Fibroblast of skin of right biceps (primary cell): ENCODE measurements around the gene AGBL1.

ENCODE experiments used
- DNase-seq: peaks from one replicate; pipeline ENCODE4 v3.0.0-alpha.2; 2013

AGBL1 gene

DNA sequence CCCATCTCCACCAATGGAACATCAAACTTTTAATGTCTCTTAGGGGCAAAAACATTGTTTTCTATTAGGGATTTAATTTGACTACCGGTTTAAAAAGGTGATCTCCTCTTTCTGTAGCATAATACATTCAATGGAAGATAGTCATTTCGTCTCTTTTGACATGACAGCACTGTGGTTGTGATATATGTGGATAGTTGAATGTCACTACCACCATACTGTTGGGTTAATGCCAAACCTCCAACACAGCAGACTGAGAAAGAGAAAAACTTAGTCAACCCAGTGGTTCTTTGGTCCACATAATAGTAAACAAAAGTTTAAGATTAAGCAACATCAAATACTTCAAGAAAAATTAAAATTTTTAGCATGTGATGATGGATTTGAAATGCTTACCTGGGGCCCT is 530.4 kb downstream of the AGBL1 start:
- no peak for DNase-seq

DNA sequence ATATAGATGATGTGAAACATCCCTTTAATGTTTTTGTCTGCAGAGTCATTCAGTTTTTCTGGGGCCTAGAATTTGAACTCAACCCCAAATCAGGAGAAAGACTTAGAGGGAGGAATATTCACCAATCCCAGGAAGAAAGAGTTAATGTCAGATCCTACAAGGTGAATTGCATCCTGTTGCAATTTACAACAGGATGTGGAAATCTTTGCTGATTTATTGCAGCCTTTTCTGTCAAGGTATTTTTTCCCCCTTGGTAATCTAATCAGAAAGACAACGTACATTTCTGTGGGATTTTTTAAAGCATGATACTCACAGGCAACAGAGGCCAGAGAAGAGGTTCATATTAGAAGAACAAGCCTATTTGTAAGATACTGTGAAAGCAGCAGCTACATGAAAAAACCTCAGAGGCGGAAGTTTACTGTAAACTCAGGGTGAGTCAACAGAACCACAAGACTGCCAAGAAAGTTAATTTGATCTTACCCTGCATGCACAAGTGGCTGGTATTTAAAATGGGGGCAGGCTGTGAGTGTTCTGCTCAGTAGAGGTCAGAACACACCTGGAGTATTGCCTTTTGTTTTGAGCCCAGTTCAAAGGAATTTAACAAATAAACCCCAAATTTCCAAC is 531.9 kb downstream of the AGBL1 start:
- peak; percentile 31 for DNase-seq

DNA sequence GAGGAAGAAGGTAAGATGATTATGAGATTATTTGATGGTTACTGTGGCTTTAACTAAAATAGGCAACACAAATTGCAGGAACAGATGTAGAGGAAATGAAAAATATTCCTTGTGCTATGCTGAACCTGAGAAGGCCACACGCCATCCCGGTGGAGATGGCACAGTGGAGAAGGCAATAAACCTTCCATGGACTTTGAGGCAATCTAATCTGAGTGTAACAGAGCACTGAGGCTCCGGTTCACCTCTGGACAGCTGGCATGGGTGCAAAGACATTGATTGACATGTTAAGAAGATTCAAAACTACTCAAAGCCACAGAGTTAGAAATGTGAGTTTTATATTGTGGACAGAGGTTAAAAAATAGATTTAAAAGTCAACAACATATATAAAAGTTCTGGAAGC is 535.7 kb downstream of the AGBL1 start:
- no peak for DNase-seq

DNA sequence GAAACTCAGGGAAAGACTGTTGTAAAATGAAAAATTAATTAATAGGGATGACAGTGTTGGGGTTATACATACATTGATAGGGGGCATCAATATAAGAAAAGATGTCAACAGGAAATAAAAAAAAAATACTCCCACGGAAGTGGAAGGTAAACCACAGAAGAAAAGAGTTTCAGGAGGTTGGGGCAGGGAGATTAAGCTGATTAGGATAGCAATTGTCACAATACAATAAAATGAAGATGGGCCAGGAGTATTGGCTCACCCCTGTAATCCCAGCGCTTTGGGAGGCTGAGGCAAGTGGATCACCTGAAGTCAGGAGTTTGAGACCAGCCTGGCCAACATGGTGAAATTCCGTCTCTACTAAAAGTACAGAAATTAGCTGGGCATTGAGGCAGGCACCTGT is 536.1 kb downstream of the AGBL1 start:
- DNase-seq = no peak

DNA sequence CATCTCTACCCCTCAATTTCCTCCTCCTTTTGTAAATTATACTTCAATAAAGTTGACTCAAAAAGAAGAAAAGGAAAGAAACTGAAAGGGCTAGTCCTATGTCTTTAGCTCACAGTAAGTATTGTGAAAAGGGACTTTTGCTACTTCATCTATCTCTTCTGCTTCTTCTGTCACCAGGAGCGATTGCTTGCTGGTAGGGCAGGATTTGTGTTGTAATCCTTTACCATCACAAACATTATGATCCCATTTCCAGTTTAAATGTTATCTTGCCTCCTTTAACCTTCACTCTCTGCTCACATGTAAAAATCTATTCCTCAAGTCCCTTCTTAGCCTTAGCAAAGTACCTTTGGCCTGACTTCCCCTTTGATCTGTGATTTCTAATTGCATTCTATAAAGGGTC is 537.1 kb downstream of the AGBL1 start:
- no peak for DNase-seq

DNA sequence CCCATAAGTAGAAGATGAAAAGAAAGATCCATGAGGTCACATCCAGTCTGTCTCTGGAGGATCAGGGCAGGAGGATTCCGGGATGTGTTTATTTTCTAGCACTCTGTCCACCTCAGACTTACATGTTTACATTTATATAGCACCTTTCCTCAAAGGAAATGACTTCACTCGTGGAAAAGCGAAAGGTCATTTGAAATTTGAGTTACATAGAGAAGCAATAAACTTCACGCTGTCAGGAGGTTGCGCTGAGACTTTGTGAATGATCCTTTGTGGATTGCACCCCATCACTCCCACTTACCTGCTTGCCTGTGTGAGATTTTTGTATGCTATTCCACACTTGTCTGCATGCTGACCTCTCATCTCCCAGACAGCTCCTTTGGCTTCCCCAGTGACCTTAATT is 540.5 kb downstream of the AGBL1 start:
- no peak for DNase-seq

DNA sequence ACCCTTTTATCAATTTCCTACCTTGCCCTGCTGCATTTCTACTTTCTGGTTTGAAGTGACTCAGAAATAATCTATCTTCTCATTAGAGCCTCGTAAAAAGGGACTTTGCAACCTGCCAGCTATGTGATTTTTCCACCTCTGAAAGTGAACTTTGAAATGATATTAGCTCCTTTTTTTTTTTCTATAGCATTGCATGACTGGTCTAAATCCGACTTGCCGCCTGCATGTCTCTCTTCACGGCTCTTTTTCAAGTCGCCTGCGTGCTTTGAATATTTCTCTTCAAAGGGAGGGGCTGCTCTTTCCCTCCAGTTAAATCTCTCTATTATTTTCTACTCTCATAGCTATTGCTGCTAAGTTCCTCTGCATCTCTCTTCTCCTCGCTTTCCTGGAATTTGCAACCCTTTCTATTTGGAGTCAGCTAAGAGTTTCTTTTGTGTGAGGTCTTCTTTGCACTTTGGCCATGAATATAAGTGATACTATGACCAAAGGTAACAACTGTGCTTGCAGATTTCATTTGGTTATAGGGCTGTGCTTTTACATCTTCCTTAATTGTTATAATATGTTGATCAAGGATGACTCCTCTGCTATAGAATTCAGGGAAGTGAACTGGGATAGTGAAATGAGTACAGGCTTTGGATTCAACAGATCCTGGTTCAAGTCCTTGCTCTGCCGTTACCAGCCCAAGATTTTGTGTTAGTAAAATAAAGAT is 541.1 kb downstream of the AGBL1 start:
- DNase-seq = peak; percentile 53

DNA sequence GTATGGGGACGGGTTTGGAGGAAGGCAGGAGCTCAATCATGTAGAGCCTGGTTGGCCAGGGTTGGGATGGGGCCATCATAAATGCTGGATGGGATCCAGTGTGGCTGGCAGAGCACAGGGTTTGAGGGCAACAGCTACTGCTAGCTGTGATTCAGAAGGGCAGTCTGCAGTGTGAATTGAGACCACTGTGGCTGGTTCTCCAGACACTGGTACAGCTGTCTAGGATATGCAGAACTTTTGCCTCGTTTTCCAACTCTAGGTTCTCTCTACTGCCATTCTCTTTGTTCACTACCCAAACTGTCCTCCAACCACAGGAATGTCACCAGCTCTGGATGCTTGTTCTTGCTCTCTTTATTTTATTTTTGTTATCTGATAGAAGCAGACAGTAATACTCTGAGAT is 543.6 kb downstream of the AGBL1 start:
- DNase-seq = peak; percentile 5

DNA sequence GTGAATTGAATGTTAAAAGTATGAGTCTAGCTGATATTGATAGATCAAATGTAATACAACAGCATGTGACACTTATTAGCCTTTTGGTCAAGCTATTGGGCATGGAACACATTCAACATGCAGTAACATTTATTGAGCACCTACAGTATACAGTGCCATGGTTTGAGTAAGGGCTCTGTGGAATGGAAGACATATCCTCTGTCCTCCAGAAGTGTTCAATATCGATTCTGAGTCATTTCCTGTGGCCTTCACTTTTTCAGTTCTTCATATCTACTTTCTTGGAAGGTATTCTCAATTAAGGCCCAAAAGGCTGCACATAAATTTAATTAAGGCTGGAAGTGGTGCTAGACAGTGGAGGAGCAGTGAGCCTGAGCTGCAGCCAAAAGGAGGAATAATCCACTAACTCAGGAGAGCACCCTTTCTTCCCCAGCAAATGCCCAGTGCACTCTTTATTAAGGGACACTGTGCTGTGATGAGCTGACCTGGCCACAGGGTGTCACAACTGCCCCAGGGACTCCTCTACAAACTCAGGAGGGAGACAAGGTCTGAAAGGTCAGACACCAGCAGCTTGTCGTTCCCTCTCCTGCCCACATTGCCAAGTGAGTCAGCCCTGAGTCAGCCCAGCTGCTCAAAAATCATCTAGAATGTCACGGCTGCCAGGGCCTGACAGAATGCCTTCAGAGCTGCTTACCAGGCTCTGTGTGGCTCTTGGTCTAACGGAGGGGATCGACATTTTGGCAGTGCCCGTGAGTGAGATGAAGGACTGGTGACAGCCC is 544.8 kb downstream of the AGBL1 start:
- DNase-seq = peak; percentile 91

DNA sequence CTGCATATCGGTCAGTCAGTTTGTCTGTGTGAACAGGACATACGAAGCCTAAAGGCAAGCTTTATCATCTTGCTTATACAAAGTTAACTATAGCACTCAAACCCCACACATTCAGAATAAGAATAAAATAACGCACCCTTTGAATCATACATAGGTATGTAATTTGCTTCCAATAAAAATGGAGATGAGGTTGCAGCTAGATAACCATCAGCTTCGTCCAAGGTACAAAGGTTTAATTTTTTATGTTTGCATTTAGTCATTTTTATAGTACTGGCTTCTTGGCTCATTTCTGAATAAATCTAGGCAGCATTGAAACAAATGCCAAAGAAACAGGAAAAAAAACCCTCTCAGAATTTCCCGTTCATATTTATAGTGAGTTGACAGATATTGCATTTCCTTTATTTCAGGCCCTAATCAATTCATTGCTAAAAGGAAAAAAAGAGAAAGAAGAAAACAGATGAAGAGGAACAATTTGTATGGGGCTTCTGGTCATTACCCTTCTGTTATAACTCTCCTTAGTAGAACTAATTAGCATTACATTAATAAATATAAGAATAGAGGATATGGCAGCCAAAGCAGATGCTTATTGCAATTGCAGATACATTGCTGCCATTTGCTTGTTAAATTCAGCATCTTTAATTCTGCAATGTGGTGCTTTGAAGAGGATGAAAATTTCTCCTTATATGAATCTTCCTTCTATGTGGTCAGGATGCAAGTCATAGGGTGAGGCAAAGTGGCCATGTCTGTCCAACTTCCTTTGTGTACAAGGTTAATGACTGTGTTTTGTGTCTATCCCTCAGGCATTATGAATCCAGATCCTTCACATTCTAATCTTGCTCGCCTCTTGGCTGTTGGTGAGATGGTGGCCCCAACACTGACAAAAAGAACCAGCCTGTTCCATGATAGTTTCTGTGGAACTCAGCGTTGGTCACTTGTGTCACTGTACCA is 550.0 kb downstream of the AGBL1 start:
- DNase-seq = no peak

DNA sequence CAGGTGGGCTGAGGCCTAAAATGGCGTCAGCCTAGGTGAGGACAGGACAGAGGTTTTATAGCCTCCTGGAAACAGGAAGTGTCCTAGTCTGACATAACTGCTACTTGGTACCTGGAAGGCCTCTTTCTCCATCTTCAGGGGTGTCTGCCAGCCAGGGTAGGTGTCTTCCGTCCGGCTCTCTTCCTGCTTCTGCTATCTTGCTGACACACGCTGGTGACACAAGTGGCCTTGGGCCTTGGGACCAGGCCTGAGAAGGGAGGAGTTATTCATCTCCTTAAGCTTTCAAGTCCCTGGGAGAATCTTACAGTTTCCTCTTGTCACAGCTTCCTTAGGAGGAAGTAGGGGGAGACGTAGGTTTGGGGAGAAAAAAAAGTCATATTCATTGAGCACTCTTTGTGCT is 551.3 kb downstream of the AGBL1 start:
- DNase-seq = no peak

DNA sequence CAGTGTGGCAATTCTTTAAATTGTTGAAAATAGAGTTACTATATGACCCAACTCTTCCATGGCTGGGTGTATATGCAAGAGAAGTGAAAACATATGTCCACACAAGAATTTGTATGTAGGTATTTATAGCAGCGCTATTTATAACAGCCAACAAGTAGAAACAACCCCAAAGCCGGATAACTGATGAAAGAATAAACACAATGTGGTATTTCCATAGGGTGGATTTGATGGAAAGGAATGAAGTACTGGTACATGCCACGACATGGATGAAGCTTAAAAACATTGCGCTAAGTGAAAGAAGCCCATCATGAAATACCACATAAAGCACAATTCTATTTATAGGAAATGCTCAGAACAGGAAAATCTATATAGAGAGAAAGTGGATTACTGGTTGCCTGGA is 554.5 kb downstream of the AGBL1 start:
- no peak for DNase-seq

DNA sequence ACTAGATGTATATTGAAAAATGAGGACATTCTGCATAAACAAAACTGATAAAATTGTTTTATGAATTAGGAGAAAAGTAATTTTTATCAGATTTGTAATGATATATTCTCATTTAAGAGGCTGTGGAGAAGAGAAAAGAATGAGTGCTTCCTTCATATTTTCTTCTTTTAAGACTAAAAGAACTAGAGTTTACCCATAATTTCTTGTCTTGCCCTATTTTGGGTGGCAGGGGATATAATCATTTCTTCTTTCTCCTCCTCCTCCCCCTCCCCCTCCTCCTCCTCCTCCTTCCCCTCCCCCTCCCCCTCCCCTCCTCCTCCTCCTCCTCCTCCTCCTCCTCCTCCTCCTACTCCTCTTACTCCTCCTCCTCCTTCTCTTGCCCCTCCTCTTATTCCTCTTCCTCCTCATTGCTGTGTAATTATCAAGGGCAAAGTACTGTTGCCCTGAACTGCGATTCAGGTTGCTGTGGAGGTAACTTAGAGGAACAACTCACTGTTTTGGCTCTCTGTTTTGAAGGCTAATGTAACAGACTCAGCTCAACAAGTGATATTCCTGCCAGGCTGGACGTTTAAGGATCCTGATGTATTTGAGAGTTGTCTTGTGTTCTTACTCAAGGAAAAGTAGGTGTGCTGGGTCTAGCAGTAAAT is 555.4 kb downstream of the AGBL1 start:
- no peak for DNase-seq

DNA sequence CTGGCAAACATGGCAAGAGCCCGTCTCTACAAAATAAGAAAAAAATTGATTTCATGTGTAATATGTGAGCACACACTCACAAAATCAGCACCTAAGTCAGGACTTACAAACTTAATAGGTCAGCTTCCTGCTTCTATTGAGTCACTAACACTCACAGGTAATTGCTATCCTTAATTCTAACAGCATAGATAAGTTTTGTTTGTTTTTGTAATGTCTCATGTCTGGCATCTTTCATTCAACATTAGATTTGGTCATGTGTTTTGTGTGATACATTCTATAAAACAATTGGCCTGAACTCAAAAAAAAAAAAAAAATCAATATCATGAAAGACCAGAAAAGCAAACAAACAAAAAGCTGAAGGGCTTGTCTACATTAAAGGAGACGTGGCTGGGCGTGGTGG is 564.7 kb downstream of the AGBL1 start:
- DNase-seq = no peak

DNA sequence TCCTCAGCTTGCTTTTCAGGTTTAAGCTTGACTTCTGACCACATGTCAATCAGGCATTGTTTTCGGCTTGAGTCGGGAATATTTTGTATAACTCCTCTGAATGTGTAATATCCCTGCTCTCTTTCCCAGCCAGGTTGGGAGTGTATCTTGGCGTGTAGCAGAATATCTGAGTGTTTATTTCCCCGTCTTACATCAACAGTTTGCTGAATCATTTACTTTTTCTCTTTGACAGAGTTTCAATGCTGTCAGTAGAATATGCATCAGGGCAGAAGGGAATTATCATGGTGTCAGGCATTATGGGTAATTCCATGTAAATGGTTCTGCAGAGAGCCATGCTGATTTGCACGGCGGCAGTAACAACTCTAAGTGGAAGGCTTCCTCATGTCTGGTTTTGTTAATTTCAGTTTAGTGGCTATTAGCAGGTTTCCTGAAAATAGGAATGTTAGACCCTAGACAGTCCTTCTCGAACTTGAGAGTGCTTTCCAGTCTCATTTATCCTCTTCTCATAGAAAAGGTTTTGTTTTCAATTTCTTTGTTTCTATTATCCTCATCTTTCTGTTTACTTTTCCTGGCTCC is 566.3 kb downstream of the AGBL1 start:
- no peak for DNase-seq

DNA sequence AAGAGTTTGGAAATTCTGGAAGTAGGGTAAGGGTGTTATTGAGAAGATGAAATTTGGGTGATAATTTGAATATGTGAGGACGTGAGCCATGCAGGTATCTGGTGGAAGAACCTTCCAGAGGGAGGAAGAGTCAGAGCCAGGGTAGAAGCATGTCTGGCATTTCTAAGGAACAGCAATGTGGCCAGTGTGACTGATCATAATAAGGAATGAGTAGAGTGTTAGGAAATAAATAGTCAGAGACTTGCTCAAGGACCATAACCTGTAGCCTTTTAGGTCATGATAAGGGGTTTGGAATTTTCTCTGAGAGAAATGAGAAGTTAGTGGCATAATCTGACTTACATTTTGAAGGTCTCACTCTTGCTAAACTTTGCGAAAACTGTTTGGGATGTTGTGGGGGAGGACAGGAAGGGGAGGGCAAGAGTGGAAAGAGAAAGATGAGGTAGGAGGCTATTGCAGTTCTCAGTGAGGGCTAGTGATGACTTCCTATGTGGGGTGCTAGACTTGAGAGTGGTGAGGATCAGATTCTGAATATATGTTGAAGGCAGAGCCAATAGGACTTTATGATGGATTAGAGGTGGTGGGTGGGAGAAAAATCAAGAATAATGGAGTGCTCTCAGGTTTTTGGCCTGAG is 568.3 kb downstream of the AGBL1 start:
- no peak for DNase-seq

DNA sequence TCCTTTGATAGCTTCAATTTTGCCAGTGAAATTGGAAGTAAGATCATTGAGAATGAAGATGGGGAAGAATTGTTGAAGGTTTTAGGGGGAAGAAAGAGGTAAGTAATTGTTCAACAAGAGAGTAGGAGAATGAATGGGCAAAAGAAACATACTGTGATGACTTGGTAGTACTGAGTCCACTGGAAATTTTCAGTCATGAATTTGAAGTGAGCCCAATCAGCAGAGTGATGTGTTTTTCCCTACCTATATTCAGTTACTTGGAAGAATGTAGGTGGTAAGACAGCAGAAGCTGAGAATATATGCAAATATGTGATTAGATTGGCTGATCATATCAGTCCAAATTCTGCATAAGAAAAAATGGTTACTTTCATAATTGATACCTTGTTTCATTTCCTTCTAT is 569.6 kb downstream of the AGBL1 start:
- DNase-seq = no peak

DNA sequence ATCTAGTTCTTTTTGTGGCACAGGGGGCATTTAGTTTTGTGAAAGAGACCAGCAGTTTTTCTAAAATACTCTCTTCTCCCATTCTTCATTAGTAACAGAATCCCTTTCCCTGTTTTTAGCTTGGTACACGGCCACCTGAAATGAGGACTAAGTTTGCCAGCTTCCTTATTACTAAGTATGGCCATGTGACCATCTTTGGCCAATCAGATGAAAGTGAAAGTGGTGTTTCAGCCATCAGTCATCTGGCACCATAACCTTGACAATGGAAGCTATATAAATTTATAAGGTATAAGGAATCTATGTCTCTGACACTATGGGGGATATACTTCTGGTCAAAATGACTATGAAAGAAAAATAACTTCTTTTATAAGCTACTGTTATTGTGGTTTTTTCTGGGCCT is 570.4 kb downstream of the AGBL1 start:
- no peak for DNase-seq

DNA sequence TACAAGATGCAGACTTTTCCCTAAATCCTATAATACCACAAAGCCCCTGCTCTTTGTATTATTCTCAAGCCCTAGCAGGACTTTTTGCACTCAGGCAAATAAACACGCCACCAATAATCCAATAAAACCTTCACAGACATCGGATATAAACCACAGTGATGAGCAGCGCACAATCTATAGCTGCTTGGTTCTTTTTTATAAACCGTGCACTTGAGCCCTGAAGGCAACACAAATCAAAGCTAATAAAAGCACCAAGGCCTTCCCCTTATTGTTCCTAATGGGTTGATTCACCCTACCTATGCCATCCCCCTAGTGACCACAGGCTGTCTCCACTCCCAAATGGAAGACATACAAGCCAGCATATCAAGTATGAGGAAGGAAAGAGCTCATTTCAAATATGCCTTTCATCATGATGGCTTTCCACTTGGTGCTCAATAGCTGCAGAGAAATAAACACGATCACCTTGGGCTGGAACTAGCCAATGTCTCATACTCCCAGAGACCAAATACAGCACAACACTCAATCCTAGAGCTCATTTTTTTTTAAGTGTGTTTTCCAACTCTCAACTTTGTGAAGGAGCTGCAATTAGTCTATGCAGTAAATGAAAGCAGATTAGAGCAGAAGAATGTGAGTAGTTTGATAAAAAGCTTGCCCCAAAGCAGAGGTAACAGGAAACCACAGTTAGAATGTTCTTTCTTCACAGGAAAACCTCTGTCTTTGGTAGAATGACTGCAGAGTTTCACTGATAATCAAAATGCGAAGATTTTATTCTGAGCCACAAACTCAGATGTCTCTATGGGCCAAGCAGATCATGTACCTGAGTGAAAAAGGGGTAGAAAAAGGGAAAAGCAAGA is 573.9 kb downstream of the AGBL1 start:
- DNase-seq = no peak

DNA sequence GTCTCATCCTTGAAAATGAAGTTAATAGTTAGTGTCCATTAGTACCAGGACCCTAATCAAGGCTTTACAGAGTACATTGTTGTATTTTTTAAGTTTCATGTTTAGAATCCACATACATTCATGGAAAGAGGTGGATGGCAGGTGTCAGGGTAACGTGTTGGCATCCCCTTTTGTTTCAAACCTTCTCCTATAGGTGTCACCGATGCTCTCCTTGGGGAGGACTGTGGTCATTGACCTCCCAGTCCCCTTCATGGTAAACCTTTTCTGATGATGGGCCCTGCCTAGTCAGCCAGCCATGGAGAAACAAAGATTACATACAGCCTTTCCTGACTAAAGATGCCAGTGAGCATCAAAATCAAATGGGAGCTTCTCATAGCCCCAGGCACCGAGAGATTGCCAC is 574.8 kb downstream of the AGBL1 start:
- no peak for DNase-seq

DNA sequence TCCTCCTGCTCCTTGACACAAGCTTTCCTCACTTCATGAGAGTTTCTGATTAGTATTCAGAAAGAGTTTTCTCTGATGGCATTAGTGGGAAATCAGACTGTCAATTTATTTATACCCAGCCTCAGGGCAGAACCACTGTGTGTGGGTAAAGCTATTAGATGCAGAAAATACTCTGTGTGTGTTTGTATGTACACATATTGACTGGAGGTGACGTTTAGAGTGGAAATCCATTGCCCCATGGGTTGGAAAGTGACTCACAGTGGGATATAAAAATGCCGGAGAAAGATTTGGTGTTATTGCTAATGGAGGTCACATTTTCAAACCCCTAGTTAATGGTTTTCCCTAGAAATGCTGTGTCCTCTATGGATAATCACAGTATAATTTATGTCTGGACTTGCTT is 577.6 kb downstream of the AGBL1 start:
- no peak for DNase-seq
